Measurements from ENCODE around the gene ALPI.

ALPI gene

DNA sequence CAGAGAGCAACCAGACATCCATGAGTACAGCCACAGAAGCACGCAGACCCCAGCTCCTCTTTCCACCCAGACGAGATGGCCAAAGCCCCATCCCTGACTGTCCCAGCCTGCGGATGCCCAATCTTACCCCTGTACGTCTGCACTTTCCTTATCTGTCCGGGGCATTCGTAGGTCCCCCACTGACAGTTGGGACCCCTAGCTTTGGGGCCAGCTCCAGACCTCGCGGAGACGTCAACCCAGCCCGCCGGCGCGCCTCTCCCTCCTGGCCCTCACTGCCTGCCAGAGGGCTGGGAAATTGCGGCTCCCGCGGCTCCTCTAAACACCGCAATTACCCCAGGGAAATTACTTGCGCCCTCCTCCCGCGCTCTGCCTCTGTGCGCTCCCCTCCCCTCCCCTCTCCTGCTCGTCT lies 29.4 kb downstream of the ALPI start:
- no peak for DNase-seq (ENCODE audit: low read depth in 3 of 3)

DNA sequence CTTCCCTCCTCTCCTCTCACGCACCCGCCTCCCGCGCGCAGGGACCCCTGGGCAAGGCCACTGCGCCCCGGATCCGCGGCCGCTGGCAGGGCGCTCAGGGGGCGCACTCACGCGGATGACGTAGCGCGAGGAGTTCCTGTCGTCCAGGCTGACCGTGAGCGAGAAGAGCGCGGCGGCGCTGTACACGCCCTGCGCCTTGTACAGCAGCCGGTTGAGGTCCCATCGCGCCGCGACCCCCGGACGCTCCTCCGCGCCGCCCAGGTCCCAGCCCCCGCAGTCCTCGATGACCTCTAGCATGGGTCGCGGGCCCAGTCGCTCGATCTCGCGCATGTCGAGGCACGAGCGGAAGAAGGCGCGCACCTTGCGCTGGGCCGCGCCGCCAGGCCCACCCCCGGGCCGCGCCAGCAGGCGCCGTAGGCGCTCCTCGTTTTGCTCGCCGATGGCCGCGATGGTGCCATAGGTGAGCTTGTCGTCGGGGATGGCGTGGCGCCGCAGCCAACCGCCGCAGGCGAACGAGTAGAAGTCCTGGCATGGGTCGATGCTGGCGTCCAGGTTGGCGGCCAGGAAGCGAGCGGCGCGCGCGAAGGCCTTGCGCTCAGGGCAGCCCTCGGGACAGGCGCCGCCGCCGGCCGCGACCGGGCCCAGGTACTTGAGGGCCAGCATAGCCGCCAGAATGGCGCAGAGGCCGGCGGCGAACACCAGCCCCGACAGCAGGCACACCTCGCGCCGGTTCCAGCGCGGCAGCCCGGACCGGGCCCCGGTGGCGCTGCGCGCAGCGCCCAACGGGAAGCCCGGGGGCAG lies 30.0 kb downstream of the ALPI start:
- DNase-seq (ENCODE audit: low read depth in 3 of 3) = no peak

DNA sequence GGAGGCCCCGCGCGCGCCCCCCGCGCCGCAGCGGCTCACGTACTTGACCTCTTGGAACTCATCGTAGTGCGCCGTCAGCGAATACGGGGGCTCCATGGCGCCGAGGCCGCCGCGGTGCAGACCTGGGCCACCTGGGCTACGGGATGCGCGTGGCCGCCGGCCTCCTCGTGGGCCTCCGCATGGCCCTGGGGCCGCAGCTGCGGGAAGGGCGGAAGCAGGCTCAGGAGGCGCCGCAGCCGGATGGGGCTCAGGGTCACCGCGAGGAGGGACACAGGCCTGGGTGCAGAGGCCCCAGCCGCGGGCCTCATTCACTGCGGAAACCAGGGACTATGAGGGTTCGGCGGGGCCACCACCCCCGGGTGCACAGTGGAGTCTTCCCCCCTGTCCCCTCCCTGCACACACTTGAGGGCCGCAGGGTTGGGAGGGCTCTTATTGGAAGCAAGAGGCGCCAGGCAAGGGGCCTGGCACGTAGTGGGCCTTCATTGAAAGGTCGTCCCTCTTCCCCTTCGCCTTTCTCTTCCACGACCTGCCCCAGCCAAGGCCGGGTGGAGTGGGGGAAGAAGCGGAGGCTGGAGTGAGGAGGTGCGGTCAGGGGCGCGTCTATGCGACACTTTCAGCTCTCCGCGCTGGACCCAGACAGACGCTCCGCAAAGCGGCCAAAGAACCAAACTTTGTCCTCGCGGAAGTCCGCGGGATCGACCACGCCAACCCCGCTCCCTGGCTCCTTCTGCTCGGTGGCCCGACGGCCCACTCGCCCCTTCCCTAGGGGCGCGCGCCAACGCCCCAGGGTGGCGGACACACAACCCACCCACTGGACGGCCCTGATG lies 30.8 kb downstream of the ALPI start:
- DNase-seq (ENCODE audit: low read depth in 3 of 3) = no peak

DNA sequence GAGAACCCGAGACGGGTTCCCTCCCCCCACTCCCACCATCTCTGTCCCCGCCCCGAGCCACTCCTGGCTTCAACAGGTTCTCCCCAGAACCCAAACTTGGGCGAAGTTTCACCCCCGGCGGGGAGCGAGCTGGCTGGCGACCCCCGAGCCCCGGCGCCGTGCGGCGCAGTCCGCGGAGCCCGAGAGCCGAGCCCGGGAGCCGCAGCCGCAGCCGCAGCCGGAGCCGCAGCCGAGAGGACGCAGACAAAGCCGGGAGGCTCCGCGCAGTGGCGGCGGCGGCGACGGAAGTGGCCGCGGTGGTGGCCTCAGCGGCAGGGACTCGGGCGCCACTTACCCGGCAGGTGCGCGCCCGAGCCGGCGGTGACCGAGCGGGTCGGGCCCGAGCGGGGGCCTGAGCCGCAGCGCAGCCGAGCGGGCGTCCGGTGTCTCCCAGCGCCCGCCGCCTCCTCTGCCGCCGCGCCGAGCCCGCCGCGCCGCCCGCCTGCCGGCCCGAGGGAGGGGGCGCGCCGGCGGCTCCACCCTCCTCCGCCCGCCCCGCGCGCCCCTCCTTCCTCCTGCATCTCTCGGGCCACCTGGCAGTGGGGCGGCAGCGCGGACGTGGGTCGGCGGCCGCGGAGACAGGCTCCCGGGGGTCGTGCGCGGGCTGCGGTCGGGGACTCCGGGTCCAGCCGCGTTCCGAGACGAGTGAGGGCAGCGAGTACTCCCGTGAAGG lies 31.6 kb downstream of the ALPI start, which contains the start of gene ECEL1:
ECEL1 (minus strand) TSS at position 450 of the 712 bp plus-strand sequence. CDS start 1,181 bp downstream, outside the sequence.
- no peak for DNase-seq (ENCODE audit: low read depth in 3 of 3)

DNA sequence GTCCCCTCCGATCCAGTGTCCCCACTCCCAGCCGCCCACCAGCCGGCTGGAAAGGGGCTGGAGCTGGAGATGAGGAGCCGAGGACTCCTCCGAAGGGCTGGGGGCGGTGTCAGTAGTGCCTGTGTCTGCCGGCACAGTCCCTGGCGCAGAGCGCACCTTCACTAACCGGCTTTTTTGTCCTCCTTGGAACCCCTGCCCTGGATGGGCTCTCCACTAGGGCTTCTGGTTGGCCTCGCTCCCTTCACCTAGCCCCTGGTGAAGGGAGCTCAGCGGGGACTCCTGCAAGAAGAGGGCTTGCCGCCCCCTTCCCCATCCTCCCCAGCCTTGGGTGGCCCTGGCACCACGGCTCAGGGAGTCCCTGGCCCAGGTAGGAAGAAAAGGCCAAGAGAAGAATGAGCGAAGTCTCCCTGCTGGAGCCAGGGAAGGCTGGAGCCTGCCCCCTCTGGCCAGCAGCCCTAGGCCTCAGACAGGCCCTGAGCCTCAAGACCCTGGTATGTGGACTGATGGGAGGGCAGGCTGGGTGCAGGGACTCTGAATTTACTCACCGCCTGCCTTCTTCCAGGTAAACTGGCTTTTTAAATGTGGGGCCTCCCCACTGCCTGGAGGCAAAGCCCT lies 32.3 kb downstream of the ALPI start:
- DNase-seq (ENCODE audit: low read depth in 3 of 3) = no peak

DNA sequence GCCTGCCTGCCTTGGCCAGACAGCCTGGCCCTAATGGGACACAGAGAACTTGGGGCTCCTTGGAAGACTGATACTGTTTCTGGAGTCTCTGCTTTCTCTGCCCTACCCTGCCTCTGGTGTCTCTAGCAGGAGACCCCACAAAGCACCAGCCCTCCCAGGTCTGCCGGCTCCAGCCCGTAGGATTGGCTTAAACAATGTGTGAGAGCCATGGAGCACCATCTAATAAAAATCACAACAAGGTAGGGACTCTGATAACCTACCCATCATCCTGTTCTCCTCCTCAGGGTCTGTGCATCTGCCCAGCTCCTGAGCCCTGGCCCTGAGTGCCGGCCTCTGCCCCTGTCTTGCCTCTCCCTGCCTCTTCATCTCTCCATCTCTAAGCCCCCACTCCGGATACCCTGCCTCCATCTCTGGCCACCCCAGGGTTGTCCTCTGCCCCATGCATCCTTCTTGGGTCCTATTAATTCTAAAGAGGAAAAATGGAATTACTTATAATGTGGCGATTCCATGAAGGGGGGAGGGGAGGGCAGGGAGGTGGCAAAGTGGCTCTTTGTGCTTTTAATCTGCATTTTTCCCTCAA lies 32.9 kb downstream of the ALPI start:
- DNase-seq (ENCODE audit: low read depth in 3 of 3) = no peak

DNA sequence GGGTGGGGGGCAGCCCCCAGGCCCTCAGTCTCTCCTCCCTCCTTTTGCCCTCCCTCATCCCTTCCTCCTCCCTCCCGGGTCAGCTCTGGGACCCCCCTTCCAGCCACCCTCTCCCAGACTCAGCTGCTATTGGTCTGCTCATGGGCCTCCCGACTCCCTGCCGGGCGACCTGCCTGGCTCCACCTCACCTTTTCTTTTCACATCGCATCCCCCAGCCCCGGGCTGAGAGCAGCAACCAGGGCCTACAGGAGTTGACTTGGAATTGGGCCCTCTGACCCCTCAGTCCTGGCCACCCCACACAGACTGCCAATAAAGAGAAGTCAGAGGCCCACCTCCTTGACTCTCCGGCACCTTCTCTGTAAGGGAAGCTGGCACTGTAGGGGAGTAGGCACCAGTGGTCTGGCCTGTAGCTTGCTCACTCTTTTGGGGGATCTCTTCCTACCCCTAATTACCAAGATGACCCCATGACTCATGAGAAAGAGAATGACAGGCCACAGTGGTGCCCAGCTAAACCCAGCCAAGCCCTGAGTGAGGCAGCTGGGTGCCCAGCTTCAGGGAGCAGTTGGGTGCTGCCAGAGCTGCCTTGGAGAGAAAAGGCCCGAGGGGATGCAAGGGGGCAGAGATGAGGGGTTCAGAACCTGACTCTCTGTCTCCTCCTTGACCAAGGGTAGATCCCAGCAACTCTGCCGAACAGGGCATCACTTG lies 33.7 kb downstream of the ALPI start:
- no peak for DNase-seq (ENCODE audit: low read depth in 3 of 3)

DNA sequence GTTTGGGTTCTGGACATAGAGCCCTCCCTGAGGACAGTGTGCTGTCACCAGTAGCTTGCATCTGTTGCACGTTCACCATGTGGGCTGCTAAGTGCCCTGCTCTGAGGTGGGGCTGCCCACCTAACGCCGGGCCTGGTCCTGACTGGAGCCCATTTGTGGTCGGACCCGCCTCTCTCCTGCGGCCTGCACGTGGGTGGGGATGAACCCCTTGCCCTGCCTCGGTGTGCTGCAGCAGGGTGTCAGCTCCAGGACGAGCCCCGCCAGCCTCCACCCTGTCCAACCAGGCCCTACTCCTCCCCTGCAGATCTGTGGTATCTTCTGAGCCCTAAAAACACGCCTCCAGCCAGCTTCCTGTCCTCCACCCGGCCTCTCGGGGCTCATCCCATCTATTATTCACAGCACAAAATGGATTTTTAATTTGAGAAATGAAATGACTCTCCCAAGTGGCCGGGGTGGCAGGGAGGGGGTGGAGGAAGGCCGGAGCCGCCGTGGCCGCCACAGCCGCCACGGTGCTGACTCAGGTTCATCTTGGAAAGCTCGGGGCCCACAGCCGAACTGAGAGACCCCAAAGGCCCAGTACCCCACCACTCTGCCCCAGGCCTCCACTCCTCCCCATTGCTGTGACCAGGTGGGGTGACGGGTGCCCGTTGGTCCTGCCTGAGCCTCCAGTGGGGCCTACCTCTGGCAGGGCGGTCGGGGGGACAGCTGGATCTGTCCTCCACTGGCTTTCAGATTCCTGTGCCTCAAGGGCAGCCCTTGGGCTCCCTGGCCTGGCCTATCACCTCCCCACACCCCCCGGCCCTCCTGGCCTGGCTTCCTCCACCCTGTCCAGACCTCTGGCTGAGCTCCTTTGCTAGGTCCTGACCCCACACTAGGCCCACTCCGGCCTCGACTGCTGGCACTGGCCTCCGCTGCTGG lies 34.5 kb downstream of the ALPI start:
- no peak for DNase-seq (ENCODE audit: low read depth in 3 of 3)

DNA sequence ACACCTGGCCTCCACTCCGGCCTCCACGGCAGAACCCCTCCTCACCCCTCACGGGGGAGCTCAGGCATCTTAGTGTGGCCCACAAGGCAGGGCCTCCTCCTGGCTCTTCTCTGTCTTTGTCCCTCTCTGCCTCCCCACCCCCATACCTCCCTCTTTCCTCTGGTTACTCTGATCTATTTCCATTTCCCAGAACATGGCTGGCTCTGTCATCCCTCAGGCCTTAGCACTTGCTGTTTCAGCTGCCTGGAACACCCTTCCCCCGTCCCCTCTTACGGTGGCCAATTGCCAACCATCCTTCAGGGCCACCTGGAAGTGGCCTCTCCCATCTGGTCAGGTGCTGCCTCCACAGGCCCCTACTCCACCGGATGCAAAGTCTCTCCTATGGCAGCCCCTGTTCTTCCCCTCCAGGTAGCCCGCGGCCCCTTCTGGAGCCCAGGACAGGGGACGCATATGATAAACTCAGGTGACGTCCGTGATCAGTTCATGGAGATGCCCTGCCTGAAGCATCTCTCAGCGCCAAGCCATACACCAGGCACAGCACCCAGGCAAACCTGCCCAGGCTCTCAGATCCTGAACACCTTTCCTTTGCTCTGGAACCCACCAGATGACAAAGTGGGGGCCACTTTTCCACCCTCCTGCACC lies 35.3 kb downstream of the ALPI start:
- no peak for DNase-seq (ENCODE audit: low read depth in 3 of 3)

DNA sequence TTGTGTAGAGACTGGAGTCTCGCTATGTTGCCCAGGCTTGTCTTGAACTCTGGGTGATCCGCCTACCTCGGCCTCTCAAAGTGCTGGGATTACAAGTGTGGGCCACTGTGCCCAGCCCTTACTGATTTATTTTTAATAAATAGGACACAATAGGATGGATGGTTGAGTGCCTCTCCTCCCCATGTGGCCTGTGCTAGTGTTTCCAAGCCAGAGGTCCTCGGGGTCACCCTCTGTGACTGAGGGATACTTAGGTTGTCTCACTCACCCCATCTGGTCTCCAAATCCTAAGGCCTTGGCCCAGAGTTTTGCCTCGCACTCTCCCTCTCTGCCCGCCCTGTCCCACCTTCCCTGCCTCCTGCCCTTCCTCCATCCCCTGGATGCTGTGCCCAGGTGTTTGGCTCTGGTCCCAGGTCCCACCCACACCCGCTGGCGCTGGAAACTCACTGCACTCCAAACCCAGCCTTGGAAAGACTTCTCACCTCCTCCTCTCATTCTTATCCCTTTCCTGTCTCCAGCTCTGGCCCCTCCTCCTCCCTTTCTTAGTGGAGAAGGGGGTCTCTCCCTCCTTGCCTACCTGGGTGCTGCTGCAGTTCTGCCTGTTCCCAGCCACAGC lies 36.4 kb downstream of the ALPI start:
- DNase-seq (ENCODE audit: low read depth in 3 of 3) = no peak

DNA sequence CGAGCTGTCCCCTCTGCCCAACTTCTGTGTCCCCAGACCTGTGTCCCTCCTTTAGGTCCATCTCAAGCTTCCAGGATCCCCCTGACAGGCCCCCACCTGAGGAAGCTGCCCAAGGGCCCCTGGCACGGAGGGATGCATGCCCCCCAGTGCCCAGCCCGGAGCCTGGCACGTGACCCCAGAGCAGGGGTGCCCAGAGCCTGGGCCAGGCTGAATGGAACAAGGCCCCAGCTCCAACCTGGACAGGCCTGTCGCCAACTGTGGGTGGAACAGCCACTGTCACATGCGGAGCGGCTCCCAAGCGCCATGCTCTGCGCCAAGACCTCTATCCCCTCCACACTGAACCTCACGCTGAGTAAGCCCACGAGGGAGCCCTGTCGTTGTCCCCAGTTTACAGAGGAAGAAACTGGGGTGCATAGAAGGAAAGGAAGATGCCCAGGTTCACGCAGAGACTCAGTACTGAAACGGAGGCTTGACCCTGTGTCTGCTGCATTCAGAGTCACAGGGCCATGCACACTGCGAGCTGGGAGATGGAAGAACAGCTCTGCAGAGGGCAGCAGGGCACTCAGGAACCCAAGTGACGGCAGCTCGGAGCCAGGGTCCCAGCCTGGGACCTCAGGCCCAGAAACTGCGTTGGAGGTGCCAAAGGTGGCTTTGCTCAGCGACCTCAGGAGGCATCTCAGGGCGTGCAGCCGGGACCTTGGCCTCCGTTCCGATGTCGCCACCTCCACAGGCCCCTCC lies 37.2 kb downstream of the ALPI start:
- DNase-seq (ENCODE audit: low read depth in 3 of 3) = no peak

DNA sequence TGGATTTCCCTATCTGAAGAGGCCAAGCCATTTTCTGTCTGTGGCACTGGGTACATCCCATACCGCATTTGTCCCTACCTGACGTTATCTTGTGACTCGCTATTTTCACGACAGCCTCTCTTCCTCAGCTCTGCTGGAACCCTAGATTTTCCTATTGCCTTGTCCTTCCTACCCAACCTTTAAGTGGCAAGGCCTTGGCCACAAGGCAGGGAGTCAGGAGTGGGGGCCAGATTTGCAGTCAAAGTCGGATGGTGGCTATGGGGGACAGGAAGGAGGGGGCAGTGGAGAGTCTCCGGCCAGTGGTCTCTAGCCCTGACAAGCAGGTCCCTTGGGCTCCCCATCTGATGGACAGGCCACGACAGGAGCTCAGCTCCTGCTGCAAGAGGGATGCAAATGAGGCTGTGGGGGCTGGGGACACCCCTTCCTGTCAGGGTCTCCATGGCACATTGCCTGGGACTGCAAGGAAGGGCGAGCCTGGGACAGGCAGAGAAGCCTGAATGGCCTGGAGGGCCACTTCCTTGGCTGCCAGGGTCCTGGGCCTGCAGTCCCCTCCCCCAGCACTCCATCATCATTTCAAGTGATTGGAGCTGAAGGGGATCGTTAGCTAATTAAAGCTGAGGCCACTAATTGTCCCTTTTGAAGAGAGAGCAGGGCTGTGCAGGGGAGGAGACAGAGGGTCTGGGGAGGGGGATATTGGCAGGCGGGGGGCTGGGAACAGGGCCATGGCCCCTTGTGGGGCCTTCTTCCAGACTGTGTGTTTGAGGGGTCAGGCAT lies 37.9 kb downstream of the ALPI start:
- DNase-seq (ENCODE audit: low read depth in 3 of 3) = no peak

DNA sequence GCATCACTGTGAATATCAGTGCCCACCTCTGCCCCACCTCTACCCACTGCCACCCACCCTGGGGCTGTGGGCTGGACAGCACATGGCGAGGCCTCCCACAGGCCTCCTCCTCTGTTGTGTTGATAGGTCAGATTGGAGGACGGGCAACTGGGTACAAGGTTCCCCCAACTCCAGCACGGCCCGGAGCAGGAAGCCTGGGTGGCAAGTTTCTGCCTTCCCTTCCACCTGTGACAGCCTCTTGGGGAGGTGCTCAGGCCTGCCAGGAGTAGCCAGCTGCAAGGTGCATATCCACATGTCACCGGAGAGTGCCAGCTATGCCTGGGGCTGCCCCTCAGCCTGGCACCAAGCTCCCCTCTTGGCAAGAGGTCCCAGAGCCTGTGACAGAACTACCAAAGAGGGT lies 38.6 kb downstream of the ALPI start:
- no peak for DNase-seq (ENCODE audit: low read depth in 3 of 3)

DNA sequence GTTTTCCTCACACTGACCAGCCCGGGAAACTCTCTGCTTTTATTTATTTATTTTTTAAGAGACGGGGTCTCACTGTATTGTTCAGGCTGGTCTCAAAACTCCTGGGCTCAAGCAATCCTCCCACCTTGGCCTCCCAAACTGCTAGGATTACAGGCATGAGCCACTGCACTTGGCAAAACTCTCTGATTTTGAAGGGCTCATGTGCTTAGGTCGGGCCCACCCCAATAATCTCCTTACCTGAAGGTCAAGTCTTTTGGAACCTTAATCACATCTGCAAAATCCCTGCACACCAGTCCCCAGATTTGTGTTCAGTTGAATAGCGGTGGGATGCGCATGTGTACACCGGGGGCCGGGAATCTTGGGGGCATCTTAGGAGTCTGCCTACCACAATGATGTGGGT lies 39.3 kb downstream of the ALPI start:
- no peak for DNase-seq (ENCODE audit: low read depth in 3 of 3)

DNA sequence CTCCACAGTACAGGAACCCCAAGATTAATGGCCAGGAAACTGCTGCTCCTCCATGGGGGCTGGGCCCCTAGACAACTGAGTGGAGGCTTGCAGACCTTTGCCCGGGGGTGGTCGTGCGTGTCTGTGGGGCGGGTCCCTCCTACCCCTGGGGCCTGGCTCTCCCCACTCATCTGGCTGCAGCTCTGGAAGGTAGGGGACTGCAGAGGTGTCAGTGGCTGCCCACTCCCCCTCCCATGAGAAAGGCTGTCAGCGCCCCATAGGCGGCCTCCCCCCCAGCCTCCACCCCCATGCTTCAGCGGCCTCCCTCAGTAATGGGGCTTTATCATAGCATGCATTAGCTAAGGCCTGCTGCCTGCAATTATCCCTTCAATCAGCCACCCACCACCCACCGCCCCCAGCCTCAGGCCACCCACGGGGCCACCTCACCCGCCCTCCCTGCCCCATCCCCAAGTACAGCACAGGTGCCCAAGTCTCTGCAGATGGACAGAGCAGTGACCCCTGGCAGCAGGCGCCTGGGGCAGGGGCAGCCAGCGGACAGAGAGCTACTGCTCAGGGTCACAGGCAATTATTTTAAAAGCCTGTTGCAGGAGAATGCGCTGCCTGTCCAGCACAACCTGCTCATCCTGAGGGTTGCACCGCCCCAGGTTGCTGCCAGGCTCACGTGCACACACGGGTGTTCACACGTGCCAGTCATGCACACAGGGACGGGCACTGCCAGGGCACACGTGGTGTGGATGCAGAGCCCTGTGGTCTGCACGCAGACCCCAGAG lies 40.7 kb downstream of the ALPI start:
- DNase-seq (ENCODE audit: low read depth in 3 of 3) = no peak

DNA sequence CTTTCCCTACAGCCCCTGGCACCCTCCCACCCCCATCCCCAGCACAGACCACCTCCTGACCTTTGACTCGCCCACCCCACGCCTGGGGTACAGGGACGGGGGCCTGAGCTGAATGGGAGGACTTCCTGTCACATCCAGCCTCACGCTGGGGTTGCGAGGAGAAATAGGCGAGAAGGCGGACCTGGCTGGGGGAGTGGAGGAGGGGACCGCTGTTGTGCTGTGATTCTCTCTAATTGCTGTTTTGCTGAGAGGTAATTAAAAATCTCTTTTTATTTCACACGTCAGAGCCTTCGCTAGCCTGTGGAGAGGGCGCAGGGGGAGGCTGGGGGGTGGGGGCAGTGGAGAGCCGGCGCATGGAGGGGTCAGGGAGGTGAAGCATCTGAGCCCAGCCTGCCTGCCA lies 41.4 kb downstream of the ALPI start:
- no peak for DNase-seq (ENCODE audit: low read depth in 3 of 3)

DNA sequence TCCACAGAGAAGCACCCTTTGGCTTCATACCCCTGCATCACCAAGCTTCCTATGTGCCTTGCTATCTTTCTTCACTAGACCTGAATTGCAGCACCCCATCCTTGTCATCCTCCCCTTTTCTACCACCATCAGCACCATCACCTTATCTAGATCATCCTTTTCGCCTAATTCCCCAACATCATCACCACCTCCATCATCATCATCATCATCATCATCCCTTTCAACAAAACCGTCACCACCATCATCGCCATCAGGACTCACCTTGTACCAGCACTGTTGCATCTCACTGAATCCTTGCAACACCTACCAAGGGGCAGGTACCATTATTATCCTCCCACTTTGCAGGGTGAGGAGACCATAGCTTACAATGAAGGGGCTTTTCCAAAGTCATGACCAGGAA lies 42.5 kb downstream of the ALPI start:
- no peak for DNase-seq (ENCODE audit: low read depth in 3 of 3)

Data from stimulated activated CD4-positive, alpha-beta T cell treated with anti-CD3 and anti-CD28 coated beads, TNF-alpha, amount 100 ng/mL, for 4 hours (primary cell).